Activated naive CD8-positive, alpha-beta T cell treated with anti-CD3 and anti-CD28 coated beads for 36 hours (primary cell): Measurements from ENCODE around the gene ADPRHL1. TPM values are rescaled to one million over a fixed set of nuclear protein-coding genes. Genes with fewer than 3 reads are reported as not detected.
"Not testable (repeated sequence)": the region's sequence is repeated elsewhere in the genome, so short reads cannot be mapped to it uniquely, and the experiment has no call there.

Experiments
- DNase-seq: peaks from one replicate; pipeline ENCODE4 v3.0.0; 2021
- H3K27ac Mint-ChIP-seq: one replicate; pipeline ENCODE4 v1.8.0; 2022; ENCODE audit warnings: mild to moderate bottlenecking, moderate library complexity, mixed read lengths
- H3K27me3 Mint-ChIP-seq: one replicate; pipeline ENCODE4 v1.8.0; 2022; ENCODE audit warnings: mild to moderate bottlenecking, mixed read lengths
- H3K36me3 Mint-ChIP-seq: one replicate; pipeline ENCODE4 v1.8.0; 2021; ENCODE audit warnings: mild to moderate bottlenecking, mixed read lengths
- H3K4me1 Mint-ChIP-seq: one replicate; pipeline ENCODE4 v1.8.0; 2021; ENCODE audit warnings: mixed read lengths
- H3K4me3 Mint-ChIP-seq: one replicate; pipeline ENCODE4 v1.8.0; 2022; ENCODE audit warnings: mild to moderate bottlenecking, moderate library complexity, mixed read lengths
- H3K9me3 Mint-ChIP-seq: one replicate; pipeline ENCODE4 v1.8.0; 2022; ENCODE audit warnings: mixed read lengths
- total RNA-seq, 2 experiments: library from RNA; stranded (reverse); gene quantifications; one replicate each; pipeline ENCODE4 v1.2.3, GENCODE V29; 2021

ADPRHL1 gene
- total RNA-seq, 2 experiments from 2014 or later: 0.44 to 0.56 TPM

- H3K9me3 Mint-ChIP-seq, H3K27ac Mint-ChIP-seq, DNase-seq, H3K27me3 Mint-ChIP-seq, H3K4me3 Mint-ChIP-seq, H3K4me1 Mint-ChIP-seq, H3K36me3 Mint-ChIP-seq: not testable (repeated sequence)
Measured at GRCh38 chr13:113436866-113437265, 16.4 kb downstream of the ADPRHL1 start.

- H3K9me3 Mint-ChIP-seq, H3K27me3 Mint-ChIP-seq, H3K36me3 Mint-ChIP-seq, H3K4me1 Mint-ChIP-seq, H3K4me3 Mint-ChIP-seq, DNase-seq, H3K27ac Mint-ChIP-seq: not testable (repeated sequence)
Measured at GRCh38 chr13:113435907-113436306, 17.4 kb downstream of the ADPRHL1 start.

- no peak overlapping the region for H3K27ac Mint-ChIP-seq
- no peaks in the 10 kb centered on the region for H3K27me3 Mint-ChIP-seq
- peaks cover 2% of the 10 kb centered on the region for H3K36me3 Mint-ChIP-seq
- DNase-seq: no peak
- H3K4me3 Mint-ChIP-seq: no peak overlapping the region
- no peaks in the 10 kb centered on the region for H3K9me3 Mint-ChIP-seq
- H3K4me1 Mint-ChIP-seq: no peaks in the 10 kb centered on the region
Measured at GRCh38 chr13:113433391-113433916, 19.8 kb downstream of the ADPRHL1 start.

- Mint-ChIP-seq H3K4me3 (no peak overlapping the region), H3K9me3 (no peaks in the 10 kb centered on the region), H3K27me3 (no peaks in the 10 kb centered on the region), H3K4me1 (no peaks in the 10 kb centered on the region), H3K36me3 (peaks cover 2% of the 10 kb centered on the region), H3K27ac (no peak overlapping the region)
- no peak for DNase-seq
Measured at GRCh38 chr13:113432506-113433270, 20.6 kb downstream of the ADPRHL1 start.

- H3K36me3 Mint-ChIP-seq: peaks cover 2% of the 10 kb centered on the region
- no peak for DNase-seq
- no peaks in the 10 kb centered on the region for H3K27me3 Mint-ChIP-seq
- no peaks in the 10 kb centered on the region for H3K4me1 Mint-ChIP-seq
- H3K27ac Mint-ChIP-seq: no peak overlapping the region
- no peaks in the 10 kb centered on the region for H3K9me3 Mint-ChIP-seq
- no peak overlapping the region for H3K4me3 Mint-ChIP-seq
Measured at GRCh38 chr13:113431171-113431570, 22.1 kb downstream of the ADPRHL1 start.

- Mint-ChIP-seq H3K4me3 (no peak overlapping the region), H3K36me3 (peaks cover 2% of the 10 kb centered on the region), H3K9me3 (no peaks in the 10 kb centered on the region), H3K27me3 (no peaks in the 10 kb centered on the region), H3K4me1 (no peaks in the 10 kb centered on the region), H3K27ac (no peak overlapping the region)
- no peak for DNase-seq
Measured at GRCh38 chr13:113430378-113431110, 22.7 kb downstream of the ADPRHL1 start.

GRCh38 chr13:113429608-113429985, 23.7 kb downstream of the ADPRHL1 start:
- H3K4me1 Mint-ChIP-seq: no peaks in the 10 kb centered on the region
- peaks cover 2% of the 10 kb centered on the region for H3K36me3 Mint-ChIP-seq
- H3K27ac Mint-ChIP-seq: no peak overlapping the region
- H3K27me3 Mint-ChIP-seq: no peaks in the 10 kb centered on the region
- no peak for DNase-seq
- no peaks in the 10 kb centered on the region for H3K9me3 Mint-ChIP-seq
- no peak overlapping the region for H3K4me3 Mint-ChIP-seq

- H3K9me3 Mint-ChIP-seq: no peaks in the 10 kb centered on the region
Measured at GRCh38 chr13:113428871-113429607, 24.2 kb downstream of the ADPRHL1 start.

GRCh38 chr13:113428469-113428865, 24.8 kb downstream of the ADPRHL1 start:
- Mint-ChIP-seq H3K27me3 (no peaks in the 10 kb centered on the region), H3K36me3 (peaks cover 2% of the 10 kb centered on the region), H3K9me3 (no peaks in the 10 kb centered on the region), H3K4me3 (no peak overlapping the region), H3K27ac (no peak overlapping the region), H3K4me1 (no peaks in the 10 kb centered on the region)
- no peak for DNase-seq

More at GRCh38 chr13:113428871-113429607, 24.2 kb downstream of the ADPRHL1 start:
- Mint-ChIP-seq H3K4me3 (no peak overlapping the region), H3K27ac (no peak overlapping the region), H3K27me3 (no peaks in the 10 kb centered on the region), H3K4me1 (no peaks in the 10 kb centered on the region), H3K36me3 (peaks cover 2% of the 10 kb centered on the region)
- DNase-seq: no peak

- no peak overlapping the region for H3K4me3 Mint-ChIP-seq
- H3K27ac Mint-ChIP-seq: no peak overlapping the region
- no peaks in the 10 kb centered on the region for H3K36me3 Mint-ChIP-seq
- H3K27me3 Mint-ChIP-seq: no peaks in the 10 kb centered on the region
- no peaks in the 10 kb centered on the region for H3K4me1 Mint-ChIP-seq
- H3K9me3 Mint-ChIP-seq: no peaks in the 10 kb centered on the region
- DNase-seq: no peak
Measured at GRCh38 chr13:113427562-113428468, 25.5 kb downstream of the ADPRHL1 start.

GRCh38 chr13:113426591-113426986, 26.7 kb downstream of the ADPRHL1 start:
- Mint-ChIP-seq H3K4me1 (no peaks in the 10 kb centered on the region), H3K4me3 (no peak overlapping the region), H3K36me3 (no peaks in the 10 kb centered on the region), H3K27ac (no peak overlapping the region), H3K9me3 (no peaks in the 10 kb centered on the region), H3K27me3 (no peaks in the 10 kb centered on the region)
- no peak for DNase-seq

GRCh38 chr13:113425941-113426590, 27.2 kb downstream of the ADPRHL1 start:
- H3K4me3 Mint-ChIP-seq: no peak overlapping the region
- H3K4me1 Mint-ChIP-seq: no peaks in the 10 kb centered on the region
- H3K36me3 Mint-ChIP-seq: no peaks in the 10 kb centered on the region
- no peaks in the 10 kb centered on the region for H3K9me3 Mint-ChIP-seq
- H3K27me3 Mint-ChIP-seq: no peaks in the 10 kb centered on the region
- no peak overlapping the region for H3K27ac Mint-ChIP-seq
- DNase-seq: no peak

- no peak for DNase-seq
- Mint-ChIP-seq H3K27me3 (peaks cover 7% of the 10 kb centered on the region), H3K9me3 (no peaks in the 10 kb centered on the region), H3K36me3 (no peaks in the 10 kb centered on the region), H3K27ac (no peak overlapping the region), H3K4me1 (no peaks in the 10 kb centered on the region), H3K4me3 (no peak overlapping the region)
Measured at GRCh38 chr13:113423520-113424163, 29.6 kb downstream of the ADPRHL1 start.
